GM13977 (cell line): ENCODE results near the gene ACER3.
"Not testable (repeated sequence)": the region's sequence is repeated elsewhere in the genome, so short reads cannot be mapped to it uniquely, and the experiment has no call there.

Experiments used
- DNase-seq: peaks from one replicate; pipeline ENCODE4 v3.0.0; 2012; ENCODE audit warnings: low spot score
- in situ Hi-C: fragments of 300-500 bp; cut with MboI; formaldehyde crosslinking; loops from one replicate; pipeline ENCODE4 v1.12.0; 2022; ENCODE audit warnings: low sequenced_read_pairs, low pct_unique_long_range_greater_than_20kb, mixed read lengths, inconsistent platforms; ENCODE audit not compliant: unreplicated experiment
- TF ChIP-seq, protein P1 (sequence below): IDR thresholded peaks from 2 replicates; pipeline ENCODE4 v1.5.1; 2012; ENCODE audit warnings: mild to moderate bottlenecking, control low read depth; ENCODE audit not compliant: insufficient read depth; ENCODE audit errors: extremely low read depth, missing control alignments

Gene ACER3

DNA sequence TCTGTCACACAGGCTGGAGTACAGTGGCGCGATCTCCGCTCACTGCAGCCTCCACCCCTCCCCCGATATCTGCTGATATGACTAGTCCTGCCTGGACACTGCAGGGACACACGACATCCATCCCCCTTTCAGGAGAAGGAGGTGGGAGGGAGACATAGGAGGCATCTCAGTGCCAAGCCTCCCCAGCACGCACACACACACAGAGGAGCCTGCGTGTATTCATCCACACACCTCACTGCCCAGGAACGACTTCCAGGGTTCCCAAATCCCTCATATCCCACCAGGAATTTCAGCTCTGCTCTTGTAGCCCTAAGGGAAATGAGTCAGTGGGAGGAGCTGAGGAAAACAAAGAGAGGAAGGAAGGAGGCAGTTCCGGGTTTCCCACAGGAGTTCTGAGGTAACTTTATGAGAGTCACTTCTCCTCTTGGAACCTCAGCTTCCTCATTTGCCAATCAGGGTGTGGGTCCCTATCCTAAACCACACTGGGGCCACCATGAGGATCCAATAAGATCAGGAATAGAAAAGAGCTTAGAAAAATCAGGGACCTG lies 37.2 kb upstream of the ACER3 start:
- in situ Hi-C loops, result loop anchor here (25.0 kb wide), 1 partner anchor 214 kb away; the partner anchor contains the start of gene B3GNT6
- DNase-seq, result no peak
- TF ChIP-seq, protein P1, sequence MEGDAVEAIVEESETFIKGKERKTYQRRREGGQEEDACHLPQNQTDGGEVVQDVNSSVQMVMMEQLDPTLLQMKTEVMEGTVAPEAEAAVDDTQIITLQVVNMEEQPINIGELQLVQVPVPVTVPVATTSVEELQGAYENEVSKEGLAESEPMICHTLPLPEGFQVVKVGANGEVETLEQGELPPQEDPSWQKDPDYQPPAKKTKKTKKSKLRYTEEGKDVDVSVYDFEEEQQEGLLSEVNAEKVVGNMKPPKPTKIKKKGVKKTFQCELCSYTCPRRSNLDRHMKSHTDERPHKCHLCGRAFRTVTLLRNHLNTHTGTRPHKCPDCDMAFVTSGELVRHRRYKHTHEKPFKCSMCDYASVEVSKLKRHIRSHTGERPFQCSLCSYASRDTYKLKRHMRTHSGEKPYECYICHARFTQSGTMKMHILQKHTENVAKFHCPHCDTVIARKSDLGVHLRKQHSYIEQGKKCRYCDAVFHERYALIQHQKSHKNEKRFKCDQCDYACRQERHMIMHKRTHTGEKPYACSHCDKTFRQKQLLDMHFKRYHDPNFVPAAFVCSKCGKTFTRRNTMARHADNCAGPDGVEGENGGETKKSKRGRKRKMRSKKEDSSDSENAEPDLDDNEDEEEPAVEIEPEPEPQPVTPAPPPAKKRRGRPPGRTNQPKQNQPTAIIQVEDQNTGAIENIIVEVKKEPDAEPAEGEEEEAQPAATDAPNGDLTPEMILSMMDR, result no peak

DNA sequence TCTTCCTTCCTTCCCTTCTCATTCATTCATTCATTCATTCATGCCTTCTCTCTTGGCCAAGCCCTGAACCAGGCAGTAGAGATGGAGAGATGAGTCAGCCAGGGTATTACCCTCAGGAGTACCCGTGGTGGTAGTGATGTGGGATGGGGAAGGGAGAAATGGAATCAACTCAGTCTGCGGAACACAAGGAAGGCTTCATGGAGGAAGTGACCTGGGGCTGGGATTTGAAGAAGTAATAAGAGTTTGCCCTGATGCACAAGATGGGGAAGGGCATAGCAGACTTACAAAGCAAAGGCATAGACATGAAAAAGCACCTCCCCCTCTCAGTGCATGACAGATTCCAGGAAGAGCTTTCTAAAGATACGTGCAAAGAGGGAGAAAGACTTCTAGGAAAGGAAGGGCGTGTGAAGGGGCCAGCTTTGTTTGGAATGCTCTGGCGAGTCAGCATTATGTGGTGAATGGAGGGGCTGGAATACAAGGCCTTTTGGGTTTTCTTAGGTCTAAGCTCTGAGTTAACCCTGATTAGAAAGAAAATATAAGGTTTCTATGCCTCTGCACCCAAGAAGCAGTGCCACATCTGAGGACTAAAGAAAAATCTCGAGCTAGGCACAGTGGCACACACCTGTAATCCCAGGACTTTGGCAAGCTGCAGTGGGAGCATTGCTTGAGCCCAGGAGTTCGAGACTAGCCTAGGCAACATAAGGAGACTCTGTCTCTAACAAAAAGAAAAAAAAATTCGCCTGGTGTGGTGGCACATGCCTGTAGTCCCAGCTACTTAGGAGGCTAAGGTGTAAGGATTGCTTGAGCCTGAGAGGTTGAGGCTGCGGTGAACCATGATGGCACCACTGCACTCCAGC lies 36.4 kb upstream of the ACER3 start:
- TF ChIP-seq, protein P1, result no peak
- in situ Hi-C loops, result loop anchor here (25.0 kb wide), 1 partner anchor 213 kb away; the partner anchor contains the start of gene B3GNT6
- no peak for DNase-seq

DNA sequence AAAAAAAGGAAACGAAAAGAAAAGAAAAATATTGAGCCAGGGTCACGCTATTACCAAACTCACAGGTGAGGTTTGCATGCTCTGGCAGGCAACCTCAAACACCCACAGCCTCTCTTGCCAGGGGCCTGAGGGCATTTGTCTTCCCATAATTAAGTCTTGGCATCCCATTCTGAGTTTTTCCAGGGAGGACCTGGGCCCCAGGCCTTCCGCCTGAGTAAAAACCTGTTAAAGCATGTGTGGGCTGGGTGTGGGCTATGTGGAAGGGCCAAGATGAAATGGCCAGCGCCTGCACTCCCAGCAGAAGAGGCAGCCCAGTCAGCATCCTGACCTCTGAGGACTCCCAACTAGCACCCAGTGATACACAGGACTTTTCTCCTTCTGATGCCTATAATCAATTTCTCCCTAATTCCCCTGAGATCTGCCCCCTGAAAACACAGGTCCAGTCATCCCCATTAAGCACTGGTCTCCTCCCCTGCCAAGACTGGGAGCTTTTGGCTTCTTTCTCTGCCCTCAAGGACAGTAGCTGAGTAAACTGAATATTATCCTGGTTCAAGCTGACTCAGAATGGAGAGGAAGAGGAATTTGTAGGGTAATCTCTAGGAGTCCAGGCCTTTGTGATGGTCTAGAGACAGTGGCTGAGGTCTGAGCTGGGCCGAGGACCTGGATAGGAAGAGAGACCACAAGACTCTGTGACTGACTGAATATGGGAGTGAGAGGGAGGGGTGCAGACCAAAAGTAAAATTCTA lies 35.6 kb upstream of the ACER3 start:
- TF ChIP-seq, protein P1, result no peak
- in situ Hi-C loops, result loop anchor here (25.0 kb wide), 1 partner anchor 212 kb away; the partner anchor contains the start of gene B3GNT6
- no peak for DNase-seq

DNA sequence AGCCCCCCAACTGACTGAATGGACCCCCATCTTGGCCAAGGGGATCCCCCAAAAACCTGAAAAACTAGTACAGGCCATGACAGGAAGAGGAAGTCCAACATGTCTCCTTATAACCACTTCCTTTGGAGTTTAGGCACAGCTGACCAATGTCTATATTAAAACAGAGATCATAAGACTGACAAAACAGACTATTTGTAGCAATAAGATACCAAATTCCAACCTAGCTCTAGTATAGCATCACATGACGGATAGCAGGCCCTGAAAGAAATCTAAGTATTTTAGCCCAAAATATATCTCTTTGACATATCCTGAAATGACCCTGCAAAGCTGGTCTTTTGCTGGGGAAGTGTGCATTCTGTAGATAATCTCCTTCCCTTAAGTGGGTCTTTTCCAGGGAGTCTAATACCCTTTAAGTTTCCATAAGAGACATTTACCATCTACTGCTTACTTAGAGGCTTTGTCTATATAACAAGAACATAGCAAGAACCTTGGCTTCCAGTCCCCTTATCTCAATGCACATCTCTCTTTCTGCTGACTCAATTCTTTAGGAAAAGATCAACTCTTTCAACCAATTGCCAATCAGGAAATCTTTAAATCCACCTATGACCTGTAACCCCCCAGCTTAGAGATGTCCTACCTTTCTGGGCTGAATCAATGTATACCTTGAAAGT lies 34.9 kb upstream of the ACER3 start:
- in situ Hi-C loops, result no loop called here
- DNase-seq, result no peak
- TF ChIP-seq, protein P1, result no peak

DNA sequence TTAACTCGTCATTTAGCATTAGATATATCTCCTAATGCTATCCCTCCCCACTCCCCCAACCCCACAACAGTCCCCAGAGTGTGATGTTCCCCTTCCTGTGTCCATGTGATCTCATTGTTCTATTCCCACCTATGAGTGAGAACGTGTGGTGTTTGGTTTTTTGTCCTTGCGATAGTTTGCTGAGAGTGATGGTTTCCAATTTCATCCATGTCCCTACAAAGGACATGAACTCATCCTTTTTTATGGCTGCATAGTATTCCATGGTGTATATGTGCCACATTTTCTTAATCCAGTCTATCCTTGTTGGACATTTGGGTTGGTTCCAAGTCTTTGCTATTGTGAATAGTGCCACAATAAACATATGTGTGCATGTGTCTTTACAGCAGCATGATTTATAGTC lies 34.2 kb upstream of the ACER3 start:
- in situ Hi-C loops, DNase-seq: not testable (repeated sequence)

DNA sequence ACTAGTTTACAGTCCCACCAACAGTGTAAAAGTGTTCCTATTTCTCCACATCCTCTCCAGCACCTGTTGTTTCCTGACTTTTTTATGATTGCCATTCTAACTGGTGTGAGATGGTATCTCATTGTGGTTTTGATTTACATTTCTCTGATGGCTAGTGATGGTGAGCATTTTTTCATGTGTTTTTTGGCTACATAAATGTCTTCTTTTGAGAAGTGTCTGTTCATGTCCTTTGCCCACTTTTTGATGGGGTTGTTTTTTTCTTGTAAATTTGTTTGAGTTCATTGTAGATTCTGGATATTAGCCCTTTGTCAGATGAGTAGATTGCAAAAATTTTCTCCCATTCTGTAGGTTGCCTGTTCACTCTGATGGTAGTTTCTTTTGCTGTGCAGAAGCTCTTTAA lies 33.7 kb upstream of the ACER3 start:
- DNase-seq, in situ Hi-C loops: not testable (repeated sequence)

DNA sequence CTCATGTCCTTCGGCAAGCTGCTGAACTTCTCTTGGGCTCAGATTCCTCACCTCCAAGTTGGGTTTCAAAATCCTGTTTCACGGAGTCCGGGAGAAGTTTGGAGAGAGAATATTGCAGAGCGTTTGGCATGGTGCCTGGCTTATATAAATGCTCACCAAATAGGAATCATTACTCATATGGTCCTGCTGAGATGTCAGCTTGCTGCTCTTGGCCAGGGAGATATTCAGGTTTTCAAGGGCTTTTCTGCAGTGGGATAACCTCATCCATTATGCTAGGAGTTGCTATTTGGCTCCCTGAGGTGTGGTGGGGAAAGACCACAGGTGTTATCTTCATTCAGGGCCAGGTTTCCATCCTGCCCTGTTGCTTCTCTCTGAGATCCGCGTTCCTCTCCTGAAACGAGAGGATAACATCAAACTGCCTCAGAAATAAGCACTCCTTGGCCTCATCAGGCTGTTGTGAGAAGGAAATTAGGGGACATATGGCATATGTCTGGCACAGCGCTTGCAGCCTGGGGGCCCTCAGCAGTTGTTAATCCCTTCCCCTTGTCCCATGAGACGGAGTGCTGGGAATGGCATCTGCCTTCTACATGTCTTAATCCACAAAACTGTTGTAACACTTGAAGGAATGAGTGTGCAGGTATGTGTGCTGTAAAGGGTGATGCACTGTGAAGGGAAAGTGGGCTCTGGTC lies 29.9 kb upstream of the ACER3 start:
- in situ Hi-C loops, result no loop called here
- no peak for DNase-seq
- TF ChIP-seq, protein P1, result no peak
